H1 (cell line): ENCODE measurements around the gene TINAG. TPM values are rescaled to one million over a fixed set of nuclear protein-coding genes. Genes with fewer than 3 reads are reported as not detected.

Source experiments
- EZH2 ChIP-seq: fragments of 200-600 bp; sonication (generic); IDR thresholded peaks from 2 replicates; pipeline ENCODE4 v1.7.1; 2012; ENCODE audit warnings: low read depth, mild to moderate bottlenecking, moderate library complexity, low read length, inconsistent platforms; ENCODE audit not compliant: severe bottlenecking
- KDM5A ChIP-seq: fragments of 200-600 bp; IDR thresholded peaks from 2 replicates; pipeline ENCODE4 v1.7.1; 2012; ENCODE audit warnings: mild to moderate bottlenecking, low read length, inconsistent platforms, mixed read lengths
- NANOG ChIP-seq: IDR thresholded peaks from 2 replicates; pipeline ENCODE4 v1.6.1; 2011; ENCODE audit warnings: low read length, low read depth, mild to moderate bottlenecking, inconsistent platforms; ENCODE audit not compliant: insufficient read depth, poor library complexity, severe bottlenecking
- POU5F1 ChIP-seq: IDR thresholded peaks from 2 replicates; pipeline ENCODE4 v1.6.1; 2011; ENCODE audit warnings: low read depth, mild to moderate bottlenecking, low read length, moderate library complexity
- TCF12 ChIP-seq: IDR thresholded peaks from 2 replicates; pipeline ENCODE4 v1.6.1; 2011; ENCODE audit warnings: low read depth, mild to moderate bottlenecking, low read length
- ZNF274 ChIP-seq: IDR thresholded peaks from 2 replicates; pipeline ENCODE4 v1.7.0; 2012; ENCODE audit warnings: low read length, borderline replicate concordance; ENCODE audit errors: extremely low read depth
- polyA plus RNA-seq, 7 experiments: library from polyadenylated mRNA; depleted of rRNA in 3 of 7; stranded (reverse) in 5 of 7; unstranded in 2 of 7; fragments of >200 nt in 5 of 7; fragments of 200-250 nt in 2 of 7; gene quantifications; 1 replicate in 5 of 7; 2 replicates in 1 of 7; 4 replicates in 1 of 7; pipeline versions ENCODE4 v1.2.1 to v1.2.3, GENCODE V29; 2011 to 2013; ENCODE audit warnings: missing spikeins in 2 of 7, mixed read lengths in 2 of 7
- total RNA-seq: library from RNA; stranded (reverse); fragmentation: NEBNext Ultra II Directional; extraction: Animal tissue kit (Norgen Biotek cat#: 25700); gene quantifications from 2 replicates; pipeline ENCODE4 v1.2.1, GENCODE V29; 2021

Gene TINAG
- total and polyA plus RNA-seq, 2 of the 8 experiments (the other 6 are each of a cell fraction or from before 2014, with no cell fraction given) = not detected

DNA sequence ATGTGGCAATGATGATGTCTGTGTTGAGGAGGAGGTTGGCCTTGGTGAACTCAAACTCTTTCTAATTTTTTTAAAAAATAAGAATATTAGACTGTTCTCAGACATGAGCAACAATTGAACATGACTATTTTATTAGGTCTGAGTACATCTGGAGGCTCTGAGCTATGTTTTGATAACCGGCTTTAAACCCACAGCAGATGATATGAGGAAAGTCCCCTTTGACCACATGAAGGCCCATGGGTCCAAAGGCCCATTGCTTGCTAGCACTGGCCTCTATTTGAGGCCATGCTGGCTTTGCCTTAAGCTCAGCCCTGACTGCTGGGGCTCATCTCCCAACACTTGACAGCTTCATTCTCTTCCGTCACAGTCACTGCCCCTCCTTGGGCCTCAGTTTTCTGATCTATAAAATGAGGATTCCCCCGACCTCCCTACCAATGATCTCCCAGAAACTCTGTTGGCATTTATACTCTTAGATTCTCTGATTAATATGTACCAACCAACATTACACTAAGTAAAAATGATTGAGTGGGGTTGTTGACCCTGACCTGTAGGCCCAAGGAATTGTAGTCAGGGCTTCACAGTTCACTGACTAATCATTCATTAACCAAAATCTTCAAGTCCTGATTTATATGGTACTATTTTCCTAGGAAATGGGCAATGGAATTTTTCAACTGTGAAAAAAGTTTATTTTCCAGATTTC is 23.9 kb upstream of the TINAG start (continued):
- no peak for TF ChIP-seq NANOG
- TF ChIP-seq POU5F1 = no peak
- no peak for TF ChIP-seq TCF12
- no peak for TF ChIP-seq EZH2
- no peak for TF ChIP-seq KDM5A
- no peak for TF ChIP-seq ZNF274
